HG03521 (cell line): ENCODE data around the gene CNTNAP2.

ENCODE experiments used
- ATAC-seq: cut with Tn5 transposase; IDR thresholded peaks from one replicate; pipeline ENCODE4 v1.9.1; 2021; ENCODE audit warnings: mild to moderate bottlenecking, moderate library complexity; ENCODE audit not compliant: unreplicated experiment

The CNTNAP2 gene

GRCh38 chr7:146740039-146740438 is 623.4 kb downstream of the CNTNAP2 start:
- no peak for ATAC-seq

GRCh38 chr7:146741911-146742310 is 625.3 kb downstream of the CNTNAP2 start:
- ATAC-seq, result no peak

- ATAC-seq, result no peak
Measured at GRCh38 chr7:146754385-146754784, 637.8 kb downstream of the CNTNAP2 start.

- ATAC-seq, result no peak
Measured at GRCh38 chr7:146755585-146755984, 639.0 kb downstream of the CNTNAP2 start.

DNA sequence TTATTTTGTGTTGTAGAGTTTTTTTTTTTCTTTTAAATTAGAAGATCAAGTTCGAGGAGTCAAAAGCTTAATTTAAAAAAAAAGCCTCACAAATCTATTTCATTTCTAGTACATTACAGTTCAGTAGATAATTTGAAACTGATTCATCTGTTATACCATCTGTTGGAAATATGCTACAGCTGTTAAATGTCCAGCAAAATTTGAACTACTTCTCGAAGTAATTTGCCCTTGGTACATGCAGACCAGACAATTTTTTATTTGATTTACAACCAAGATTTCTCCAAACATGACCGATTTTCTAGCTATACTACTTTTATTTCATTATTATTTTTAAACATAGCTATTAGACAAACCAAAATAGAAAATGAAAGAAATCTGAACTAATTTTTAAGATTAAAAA is 647.9 kb downstream of the CNTNAP2 start:
- no peak for ATAC-seq

GRCh38 chr7:146768957-146769356 is 652.4 kb downstream of the CNTNAP2 start:
- ATAC-seq, result no peak

- ATAC-seq, result no peak
Measured at GRCh38 chr7:146772601-146773000, 656.0 kb downstream of the CNTNAP2 start.

DNA sequence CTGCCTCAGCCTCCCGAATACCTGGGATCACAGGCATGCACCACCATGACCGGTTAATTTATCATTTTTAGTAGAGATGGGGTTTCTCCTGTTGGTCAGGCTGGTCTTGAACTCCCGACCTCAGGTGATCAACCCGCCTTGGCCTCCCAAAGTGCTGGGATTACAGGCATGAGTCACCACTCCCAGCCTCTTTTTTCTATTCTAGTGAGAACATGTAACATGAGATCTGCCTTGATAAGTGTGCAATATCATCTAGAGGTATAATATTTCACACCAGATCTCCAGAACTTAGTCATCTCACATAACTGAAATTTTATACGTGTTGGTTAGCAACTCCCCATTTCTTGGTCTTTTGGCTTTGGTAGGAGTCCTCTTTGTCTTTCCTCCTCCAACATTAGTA is 656.9 kb downstream of the CNTNAP2 start:
- ATAC-seq, result no peak

GRCh38 chr7:146781352-146782116 is 664.9 kb downstream of the CNTNAP2 start:
- ATAC-seq, result no peak

GRCh38 chr7:146787266-146787665 is 670.7 kb downstream of the CNTNAP2 start:
- ATAC-seq, result no peak

DNA sequence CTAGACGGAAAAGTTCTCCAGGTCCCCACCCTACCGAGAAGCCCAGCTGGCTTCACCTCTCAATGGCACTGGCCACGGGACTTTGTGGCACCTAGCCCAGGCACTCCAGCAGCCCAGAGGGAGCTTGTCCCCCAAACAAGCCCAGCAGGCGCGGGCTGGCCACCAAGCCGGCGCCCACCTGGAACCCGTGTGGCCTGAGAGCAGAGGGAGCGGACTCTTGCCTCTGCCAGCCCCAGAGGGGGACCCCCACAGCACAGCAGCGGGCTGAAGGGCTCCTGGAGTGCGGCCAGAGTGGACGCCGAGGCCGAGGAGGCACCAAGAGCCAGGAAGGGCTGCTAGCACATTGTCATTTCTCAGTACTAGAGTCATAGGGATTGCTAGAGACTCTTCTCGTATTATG is 671.4 kb downstream of the CNTNAP2 start:
- ATAC-seq, result no peak

GRCh38 chr7:146791344-146792285 is 675.0 kb downstream of the CNTNAP2 start:
- ATAC-seq, result no peak

- no peak for ATAC-seq
Measured at GRCh38 chr7:146804620-146805019, 688.0 kb downstream of the CNTNAP2 start.

DNA sequence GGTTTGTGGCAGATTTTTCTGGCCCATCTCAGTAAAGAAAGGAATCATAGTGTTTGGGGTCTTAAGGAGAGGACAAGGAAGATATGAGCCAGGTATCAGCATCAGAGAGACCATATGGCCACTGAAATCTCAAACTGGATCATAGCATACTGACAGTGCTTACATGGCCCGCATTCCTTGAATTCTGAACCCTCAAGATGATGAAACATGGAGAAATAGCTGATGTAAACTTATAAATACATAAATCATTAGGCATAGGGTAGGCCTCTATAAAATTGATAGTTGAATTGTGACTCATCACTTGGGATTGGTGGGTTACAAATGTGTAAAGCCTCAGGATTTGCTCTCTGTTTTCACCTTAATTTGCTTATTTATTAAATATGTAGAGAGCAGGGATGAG is 688.5 kb downstream of the CNTNAP2 start:
- ATAC-seq, result no peak

DNA sequence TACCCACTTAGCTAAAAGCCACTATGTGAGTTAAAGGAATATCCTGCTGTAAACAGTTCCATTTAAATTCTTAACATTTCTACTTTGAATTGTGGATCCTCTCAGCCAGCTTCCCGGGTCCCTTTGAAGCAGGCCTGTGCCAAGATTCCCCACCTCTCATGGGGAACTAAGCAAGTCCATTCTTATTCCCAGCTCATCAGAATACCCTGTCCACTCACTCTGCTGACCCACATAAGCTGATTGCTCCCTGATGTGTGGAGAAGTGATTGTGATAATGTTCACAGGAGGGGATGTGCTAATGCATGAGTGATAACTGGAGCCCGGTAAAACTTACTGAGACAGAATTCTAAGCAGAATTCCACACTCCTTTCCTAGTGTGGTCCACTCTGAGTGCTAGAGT is 709.7 kb downstream of the CNTNAP2 start:
- ATAC-seq, result no peak

GRCh38 chr7:146830686-146831085 is 714.1 kb downstream of the CNTNAP2 start:
- no peak for ATAC-seq

DNA sequence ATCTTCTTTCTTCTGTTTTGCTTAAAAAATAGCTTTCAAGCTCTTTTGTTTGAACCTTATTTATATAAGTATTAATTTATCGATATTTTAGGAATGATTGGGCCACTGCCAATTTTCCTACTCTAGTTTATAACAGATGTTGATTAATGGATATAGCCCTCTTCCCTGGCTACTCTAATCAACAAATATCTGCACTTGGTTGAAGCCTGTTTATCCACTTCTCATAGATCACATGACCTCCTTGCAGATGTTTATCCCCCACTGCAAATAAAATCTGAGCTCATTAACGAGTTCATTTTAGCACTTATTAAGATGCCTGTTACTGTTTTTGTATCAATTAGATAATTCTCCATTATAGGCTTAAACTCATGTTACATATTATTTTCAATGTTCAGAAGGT is 715.3 kb downstream of the CNTNAP2 start:
- ATAC-seq, result no peak

DNA sequence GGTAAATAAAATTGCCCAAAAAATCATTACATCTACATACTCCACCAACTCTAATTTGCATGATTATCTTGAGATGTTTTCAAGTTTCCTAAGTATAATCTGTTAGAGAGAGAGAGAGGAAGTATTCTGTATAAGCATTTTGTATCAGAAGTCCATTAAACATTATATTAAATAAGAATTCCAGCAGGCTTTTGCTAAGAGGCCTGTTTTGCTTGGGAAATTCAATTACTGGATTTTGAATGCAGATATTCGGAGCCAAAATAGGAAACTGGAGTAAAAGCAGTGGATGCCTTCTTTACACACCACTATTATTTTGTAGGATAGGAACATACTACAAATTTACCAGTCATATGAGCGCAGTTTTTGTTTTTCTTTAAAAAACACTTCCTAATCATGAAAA is 727.8 kb downstream of the CNTNAP2 start:
- no peak for ATAC-seq

GRCh38 chr7:146858690-146859089 is 742.1 kb downstream of the CNTNAP2 start:
- no peak for ATAC-seq

- no peak for ATAC-seq
Measured at GRCh38 chr7:146861701-146862100, 745.1 kb downstream of the CNTNAP2 start.

GRCh38 chr7:146862415-146862814 is 745.8 kb downstream of the CNTNAP2 start:
- no peak for ATAC-seq

GRCh38 chr7:146864644-146865043 is 748.0 kb downstream of the CNTNAP2 start:
- ATAC-seq, result no peak
